Ishikawa (cell line): Measurements from ENCODE around the gene APBA3.

Source experiments
- CEBPB ChIP-seq: IDR thresholded peaks from 2 replicates; pipeline ENCODE4 v1.6.1; 2012
- CREB1 ChIP-seq: IDR thresholded peaks from 2 replicates; pipeline ENCODE4 v1.6.1; 2012; ENCODE audit warnings: low read depth
- EGR1 ChIP-seq: IDR thresholded peaks from 2 replicates; pipeline ENCODE4 v1.6.1; 2012
- EP300 ChIP-seq: IDR thresholded peaks from 2 replicates; pipeline ENCODE4 v1.6.1; 2012; ENCODE audit warnings: borderline replicate concordance
- FOXM1 ChIP-seq: IDR thresholded peaks from 2 replicates; pipeline ENCODE4 v1.6.1; 2012; ENCODE audit warnings: low read depth, borderline replicate concordance
- MAX ChIP-seq: IDR thresholded peaks from 2 replicates; pipeline ENCODE4 v1.6.1; 2012
- NFIC ChIP-seq: IDR thresholded peaks from 2 replicates; pipeline ENCODE4 v1.6.1; 2012
- RAD21 ChIP-seq: IDR thresholded peaks from 2 replicates; pipeline ENCODE4 v1.6.1; 2012; ENCODE audit warnings: low read depth
- REST ChIP-seq: IDR thresholded peaks from 2 replicates; pipeline ENCODE4 v1.6.1; 2012; ENCODE audit warnings: low read depth, mild to moderate bottlenecking
- TAF1 ChIP-seq: IDR thresholded peaks from 2 replicates; pipeline ENCODE4 v1.6.1; 2012; ENCODE audit warnings: low read depth, mild to moderate bottlenecking
- TCF12 ChIP-seq: IDR thresholded peaks from 2 replicates; pipeline ENCODE4 v1.6.1; 2012; ENCODE audit warnings: low read depth
- TEAD4 ChIP-seq: IDR thresholded peaks from 2 replicates; pipeline ENCODE4 v1.6.1; 2012
- USF1 ChIP-seq: IDR thresholded peaks from 2 replicates; pipeline ENCODE4 v1.6.1; 2012
- YY1 ChIP-seq: IDR thresholded peaks from 2 replicates; pipeline ENCODE4 v1.6.1; 2012; ENCODE audit warnings: low read depth
- ZBTB7A ChIP-seq: IDR thresholded peaks from 2 replicates; pipeline ENCODE4 v1.6.1; 2012; ENCODE audit warnings: low read depth

The APBA3 gene

GRCh38 chr19:3723110-3723488 lies 38.4 kb downstream of the APBA3 start:
- TF ChIP-seq TEAD4: no peak
- no peak for TF ChIP-seq TCF12

- no peak for TF ChIP-seq CEBPB
- no peak for TF ChIP-seq YY1
- no peak for TF ChIP-seq FOXM1
- no peak for TF ChIP-seq MAX
- no peak; the same call in 1 of the 2 replicates for TF ChIP-seq TCF12
- no peak for TF ChIP-seq USF1
- no peak for TF ChIP-seq EP300
- no peak for TF ChIP-seq REST
- TF ChIP-seq ZBTB7A: no peak; the same call in 1 of the 2 replicates
- TF ChIP-seq CREB1: no peak
- no peak for TF ChIP-seq NFIC
- no peak for TF ChIP-seq RAD21
- no peak for TF ChIP-seq TAF1
- no peak for TF ChIP-seq TEAD4
- TF ChIP-seq EGR1: no peak
Measured at GRCh38 chr19:3722443-3723109, 38.9 kb downstream of the APBA3 start.

GRCh38 chr19:3721887-3722442 lies 39.5 kb downstream of the APBA3 start:
- TF ChIP-seq TEAD4 (no peak), ZBTB7A (no peak; the same call in 1 of the 2 replicates), NFIC (no peak), FOXM1 (no peak), MAX (no peak), CEBPB (no peak), TCF12 (no peak), RAD21 (no peak)

GRCh38 chr19:3721131-3721886 lies 40.2 kb downstream of the APBA3 start:
- TF ChIP-seq ZBTB7A (peak; percentile 66), EP300 (peak; percentile 56; the same call in 1 of the 2 replicates), TEAD4 (peak; percentile 72), TAF1 (peak; percentile 66), REST (no peak), MAX (peak; percentile 81), USF1 (peak; percentile 29; the same call in 1 of the 2 replicates), TCF12 (peak; percentile 90), YY1 (peak; percentile 82), EGR1 (peak; percentile 71), FOXM1 (no peak), CREB1 (peak; percentile 50), NFIC (peak; percentile 72), RAD21 (peak; percentile 34; the same call in 1 of the 2 replicates), CEBPB (peak; percentile 14; the same call in 1 of the 2 replicates)

- TF ChIP-seq TEAD4 (0 out of 2 replicates have a peak, but pooled peaks have one; percentile 19), RAD21 (no peak), FOXM1 (no peak), NFIC (no peak), USF1 (no peak), EP300 (no peak), CEBPB (no peak), TCF12 (no peak)
Measured at GRCh38 chr19:3720349-3720917, 41.1 kb downstream of the APBA3 start.
